ENCODE measurements around the gene MRPS18A. TPM values are rescaled to one million over a fixed set of nuclear protein-coding genes. Genes with fewer than 3 reads are reported as not detected.

Gene MRPS18A
- polyA plus RNA-seq, 1 donor from 2014 or later: 84.4 TPM

DNA sequence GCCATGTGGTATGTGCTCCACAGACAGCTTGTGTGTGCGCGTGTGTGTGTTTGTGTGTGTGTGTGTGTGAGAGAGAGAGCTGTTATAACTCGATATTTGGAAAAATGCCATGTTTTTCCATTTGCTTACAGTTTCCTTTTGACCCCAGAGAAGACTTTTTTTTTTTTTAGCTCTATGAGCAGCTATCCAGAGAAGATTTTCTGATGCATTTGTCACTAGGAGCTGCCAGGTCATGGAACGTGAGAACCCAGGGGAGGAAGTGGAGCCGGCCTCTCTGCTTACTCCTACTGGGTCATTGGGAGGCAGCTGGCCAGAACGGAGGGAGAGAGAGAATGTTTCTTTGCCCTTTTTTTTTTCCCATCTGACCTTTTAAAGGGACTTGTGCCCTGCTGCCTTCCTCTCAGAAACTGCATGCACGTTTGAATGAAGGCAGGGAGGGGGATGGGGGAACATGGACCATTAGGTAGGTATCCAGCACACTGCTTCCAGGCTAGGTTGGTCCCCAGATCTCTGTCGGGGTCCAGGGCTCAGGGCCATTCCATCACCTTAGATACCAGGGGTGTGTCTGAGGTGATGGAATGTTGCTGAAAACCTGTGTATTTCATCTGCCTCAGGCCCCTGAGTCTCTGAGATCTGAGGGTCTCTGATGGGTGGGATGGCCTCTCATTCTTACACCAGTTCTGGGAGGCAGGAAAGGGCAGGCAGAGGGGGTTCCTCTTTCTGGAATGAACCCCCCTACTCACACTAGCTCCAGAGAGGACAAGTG, 11.2 kb upstream of the MRPS18A start:
- no peaks in the 10 kb centered on the region for H3K36me3 Mint-ChIP-seq
- no peaks in the 10 kb centered on the region for H3K9me3 Mint-ChIP-seq
- H3K27ac Mint-ChIP-seq: peak overlapping the region in 1 of 3 donors; percentile 57
- peaks cover 8% of the 10 kb centered on the region for H3K27me3 Mint-ChIP-seq
- peaks cover 3 to 5% (median 3%) of the 10 kb centered on the region in 3 donors for H3K4me1 Mint-ChIP-seq
- H3K4me3 Mint-ChIP-seq: no peak overlapping the region

DNA sequence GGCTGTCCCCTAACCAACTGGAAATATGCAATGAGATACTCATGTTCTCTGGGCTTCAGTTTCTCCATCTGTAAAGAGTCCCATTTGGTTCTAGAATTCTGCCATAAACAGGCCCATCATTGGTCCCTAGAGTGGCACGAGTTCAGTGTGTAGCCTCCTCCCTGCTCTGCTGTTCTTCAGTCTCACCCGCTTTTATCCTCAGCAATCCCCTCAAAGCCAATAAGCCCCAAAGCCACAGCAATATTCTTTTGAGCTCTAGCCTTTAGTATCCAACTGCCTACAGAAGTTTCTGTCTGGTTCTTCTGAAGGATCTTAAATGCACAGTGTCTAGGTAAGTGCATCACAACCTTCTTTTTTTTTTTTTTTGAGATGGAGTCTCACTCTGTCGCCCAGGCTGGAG, 9.8 kb upstream of the MRPS18A start:
- Mint-ChIP-seq H3K4me1 (no peaks in the 10 kb centered on the region), H3K27me3 (peaks cover 6% of the 10 kb centered on the region), H3K36me3 (no peaks in the 10 kb centered on the region), H3K9me3 (no peaks in the 10 kb centered on the region), H3K4me3 (no peak overlapping the region), H3K27ac (no peak overlapping the region)

DNA sequence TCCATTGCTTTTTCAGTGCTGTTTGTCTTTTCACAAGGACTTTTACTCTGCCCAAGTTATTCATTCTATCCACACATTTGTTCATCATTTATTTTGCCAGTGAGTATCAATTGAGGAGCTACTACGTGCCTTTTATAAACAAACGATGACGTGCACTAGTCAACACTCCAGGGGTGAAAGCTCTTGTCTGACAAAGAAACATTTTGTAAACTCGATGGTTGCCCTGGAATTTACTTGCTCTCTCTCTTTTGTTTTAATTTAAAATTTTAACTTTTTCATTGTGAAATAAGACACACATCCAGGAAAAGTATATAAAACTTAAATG, 8.3 kb upstream of the MRPS18A start:
- Mint-ChIP-seq H3K27ac (no peak overlapping the region), H3K36me3 (no peaks in the 10 kb centered on the region), H3K4me1 (no peaks in the 10 kb centered on the region), H3K9me3 (no peaks in the 10 kb centered on the region), H3K27me3 (peaks cover 6% of the 10 kb centered on the region), H3K4me3 (no peak overlapping the region)

DNA sequence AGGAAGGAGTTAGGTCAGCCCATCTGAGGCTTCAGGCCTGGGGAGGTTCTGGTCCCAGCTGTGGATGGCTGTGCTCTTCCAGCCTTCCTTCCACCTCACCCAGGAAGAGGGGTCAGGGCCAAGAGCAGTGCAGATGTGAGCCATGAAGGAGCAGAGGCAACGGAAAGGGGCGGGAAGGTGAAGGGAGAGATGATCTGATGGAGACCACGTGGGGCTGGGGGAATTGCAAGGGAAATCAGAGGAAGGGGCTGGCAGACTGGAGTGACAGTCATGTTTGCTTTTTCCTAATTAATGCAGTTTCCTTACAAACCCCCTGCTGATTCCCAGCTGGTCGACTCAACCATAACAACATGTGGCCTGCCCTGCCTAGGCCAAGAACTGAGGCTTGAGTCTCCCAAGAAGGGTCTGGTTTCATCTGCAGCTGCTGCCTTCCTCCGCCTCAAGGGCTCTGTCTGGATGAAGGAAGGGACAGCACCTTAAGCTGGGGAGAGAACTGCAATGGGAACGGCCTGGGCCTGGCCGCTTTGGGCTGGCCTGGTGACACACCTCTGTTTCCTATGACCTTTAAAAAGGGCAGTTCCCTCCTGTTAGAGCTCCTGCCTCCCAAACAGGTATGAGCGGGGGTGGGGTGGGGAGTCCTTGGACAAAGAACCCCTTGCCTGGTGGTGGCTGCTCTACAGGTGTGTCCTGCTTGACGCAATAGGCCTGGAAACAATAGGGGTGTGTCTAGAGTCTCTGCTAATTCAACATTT, 7.8 kb upstream of the MRPS18A start:
- Mint-ChIP-seq H3K4me3 (no peak overlapping the region), H3K4me1 (no peaks in the 10 kb centered on the region), H3K27me3 (peaks cover 6% of the 10 kb centered on the region), H3K27ac (no peak overlapping the region), H3K9me3 (no peaks in the 10 kb centered on the region), H3K36me3 (no peaks in the 10 kb centered on the region)

DNA sequence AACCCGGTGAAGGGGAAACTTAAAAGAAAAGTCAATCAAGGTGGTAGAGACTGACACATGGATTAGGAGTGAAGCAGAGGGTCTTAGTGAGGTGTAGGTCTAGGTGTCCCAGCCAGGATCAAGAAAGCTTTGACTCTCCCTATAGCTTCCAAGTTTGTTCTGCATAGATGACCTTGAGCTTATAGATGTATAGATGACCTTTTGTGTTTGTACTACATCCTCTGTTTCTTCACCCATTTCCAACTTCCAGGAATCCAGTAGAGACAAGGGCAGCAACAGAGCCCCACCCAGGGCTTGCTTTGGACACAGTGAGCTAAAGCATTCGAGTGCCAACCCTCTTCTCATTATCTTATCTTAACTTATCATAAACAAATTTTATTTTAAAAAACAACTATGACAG, 1.8 kb upstream of the MRPS18A start:
- Mint-ChIP-seq H3K4me3 (peak overlapping the region in 2 of 4 donors; percentile 32 to 96), H3K4me1 (peaks cover 26 to 28% (median 28%) of the 10 kb centered on the region in 3 donors), H3K27ac (no peak overlapping the region), H3K27me3 (no peaks in the 10 kb centered on the region), H3K9me3 (no peaks in the 10 kb centered on the region), H3K36me3 (peaks cover 1% of the 10 kb centered on the region)

DNA sequence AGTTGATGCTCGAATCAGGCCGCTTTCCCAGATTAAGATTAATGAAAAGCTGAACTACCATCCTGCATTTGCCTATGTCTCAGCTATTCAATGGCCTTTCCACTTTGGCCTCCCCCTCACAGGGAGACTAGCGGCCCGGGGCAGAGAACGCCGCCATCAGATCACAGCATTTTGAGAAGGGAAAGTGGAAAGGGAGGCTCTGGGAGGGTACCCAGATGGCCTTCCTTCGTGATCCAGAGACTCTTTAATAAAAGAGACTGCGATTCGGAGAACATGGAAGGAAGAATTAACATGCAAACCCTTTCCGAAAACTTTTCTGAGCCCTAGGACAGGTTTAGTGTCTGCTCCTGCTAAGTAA, 533 bp downstream of the MRPS18A start:
- peaks cover 1% of the 10 kb centered on the region for H3K36me3 Mint-ChIP-seq
- no peaks in the 10 kb centered on the region for H3K27me3 Mint-ChIP-seq
- peak overlapping the region; percentile 95 to 99 (median 98) for H3K4me3 Mint-ChIP-seq
- peaks cover 38 to 49% (median 41%) of the 10 kb centered on the region in 3 donors for H3K4me1 Mint-ChIP-seq
- peak overlapping the region; percentile 87 to 96 (median 96) for H3K27ac Mint-ChIP-seq
- no peaks in the 10 kb centered on the region for H3K9me3 Mint-ChIP-seq

DNA sequence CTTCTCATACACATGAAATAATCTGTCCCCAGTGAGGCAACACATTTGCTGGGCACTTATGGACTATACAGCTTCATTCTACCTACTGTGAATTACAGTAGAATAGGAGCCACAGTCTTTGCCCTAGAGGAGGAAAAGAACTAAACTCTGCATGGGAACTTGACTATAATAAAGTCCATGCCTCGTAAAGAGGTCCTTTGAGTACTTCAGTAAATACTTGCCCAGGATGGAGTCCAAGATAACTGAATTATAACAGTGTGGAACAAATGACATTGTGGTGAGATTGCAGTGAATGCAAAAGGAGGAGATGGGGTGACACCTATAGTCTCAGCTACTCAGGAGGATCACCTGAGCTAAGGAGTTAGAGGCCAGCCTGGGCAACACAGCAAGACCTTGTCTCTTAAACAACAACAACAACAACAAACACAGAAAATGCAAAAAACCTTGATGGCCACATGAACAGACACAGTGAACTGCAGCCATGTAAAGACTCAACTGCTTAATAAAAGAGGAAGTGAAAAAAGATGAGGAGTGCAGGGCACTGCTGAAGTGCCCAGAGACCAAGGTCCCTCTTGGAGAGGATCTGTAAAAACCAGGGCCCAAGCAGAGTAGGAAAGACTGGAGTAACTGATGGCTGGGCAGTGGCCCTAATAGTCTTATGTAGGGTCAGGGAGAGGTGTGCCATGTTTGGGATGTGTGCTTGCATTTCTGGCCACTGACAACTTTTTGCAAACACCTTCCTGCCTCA, 3.7 kb downstream of the MRPS18A start:
- H3K4me1 Mint-ChIP-seq: peaks cover 33 to 52% (median 48%) of the 10 kb centered on the region in 3 donors
- peak overlapping the region in 3 of 4 donors; percentile 47 to 82 (median 76) for H3K4me3 Mint-ChIP-seq
- no peaks in the 10 kb centered on the region for H3K9me3 Mint-ChIP-seq
- H3K27ac Mint-ChIP-seq: peak overlapping the region in 2 of 3 donors; percentile 3 to 39
- peaks cover 3% of the 10 kb centered on the region for H3K36me3 Mint-ChIP-seq
- H3K27me3 Mint-ChIP-seq: no peaks in the 10 kb centered on the region

DNA sequence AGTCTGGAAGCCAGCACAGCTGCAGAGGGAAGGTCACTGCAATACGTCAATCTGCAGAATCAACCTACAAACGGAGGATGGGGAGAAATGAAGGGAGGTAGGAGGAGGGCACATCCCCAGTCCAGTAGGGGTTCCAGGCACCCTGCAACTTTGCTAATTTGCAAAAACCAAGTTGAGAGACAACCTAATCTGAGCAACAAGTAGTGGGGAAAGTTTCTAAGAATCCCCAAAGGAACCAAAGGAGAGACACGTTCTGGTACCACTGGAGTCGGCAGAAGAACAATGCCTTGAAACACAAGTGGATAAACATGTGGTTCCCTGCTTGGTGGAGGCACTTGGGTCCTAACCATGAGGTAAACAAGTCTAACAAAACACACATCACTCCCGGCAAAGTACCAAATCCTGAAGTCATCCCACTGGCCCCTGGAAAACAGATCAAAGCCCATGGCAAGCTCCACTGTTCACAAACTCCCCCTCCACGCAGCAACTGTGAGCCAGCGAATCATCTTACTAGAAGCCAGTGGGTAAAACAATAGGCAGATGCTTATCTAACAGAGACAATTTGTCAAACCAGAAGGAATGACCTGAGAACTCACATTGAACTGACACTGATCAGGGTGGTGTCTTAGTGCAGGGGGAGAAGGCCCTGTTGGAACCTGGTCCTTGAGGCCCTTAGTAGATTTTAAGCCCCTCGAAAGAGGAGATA, 4.7 kb downstream of the MRPS18A start:
- Mint-ChIP-seq H3K9me3 (no peaks in the 10 kb centered on the region), H3K27me3 (no peaks in the 10 kb centered on the region), H3K4me3 (peak overlapping the region in 1 of 4 donors; percentile 23), H3K27ac (peak overlapping the region in 1 of 3 donors; percentile 50), H3K4me1 (peaks cover 29 to 45% (median 42%) of the 10 kb centered on the region in 3 donors), H3K36me3 (peaks cover 3% of the 10 kb centered on the region)

DNA sequence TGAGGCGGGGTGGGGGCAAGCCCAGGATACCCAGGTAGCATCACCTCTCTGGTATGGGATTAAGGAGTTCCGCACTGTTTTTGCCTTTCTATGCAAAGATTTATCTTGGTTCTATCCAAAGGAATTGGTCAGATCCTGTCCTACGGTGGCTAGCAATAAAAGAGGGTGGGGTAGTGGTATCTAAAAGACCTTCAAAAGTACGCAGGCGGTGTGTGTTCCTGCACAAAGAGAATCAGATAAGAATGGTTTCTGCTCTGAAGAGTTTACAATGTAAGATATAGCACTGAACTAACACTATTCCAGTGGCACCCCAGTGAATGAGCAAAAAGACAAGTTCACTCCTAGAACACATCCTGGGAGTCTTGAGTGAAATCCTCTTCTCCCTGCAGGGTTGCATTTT, 6.3 kb downstream of the MRPS18A start:
- Mint-ChIP-seq H3K4me3 (peak overlapping the region in 1 of 4 donors; percentile 28), H3K27ac (no peak overlapping the region), H3K27me3 (no peaks in the 10 kb centered on the region), H3K9me3 (no peaks in the 10 kb centered on the region), H3K4me1 (peaks cover 22 to 36% (median 34%) of the 10 kb centered on the region in 3 donors), H3K36me3 (peaks cover 3% of the 10 kb centered on the region)

DNA sequence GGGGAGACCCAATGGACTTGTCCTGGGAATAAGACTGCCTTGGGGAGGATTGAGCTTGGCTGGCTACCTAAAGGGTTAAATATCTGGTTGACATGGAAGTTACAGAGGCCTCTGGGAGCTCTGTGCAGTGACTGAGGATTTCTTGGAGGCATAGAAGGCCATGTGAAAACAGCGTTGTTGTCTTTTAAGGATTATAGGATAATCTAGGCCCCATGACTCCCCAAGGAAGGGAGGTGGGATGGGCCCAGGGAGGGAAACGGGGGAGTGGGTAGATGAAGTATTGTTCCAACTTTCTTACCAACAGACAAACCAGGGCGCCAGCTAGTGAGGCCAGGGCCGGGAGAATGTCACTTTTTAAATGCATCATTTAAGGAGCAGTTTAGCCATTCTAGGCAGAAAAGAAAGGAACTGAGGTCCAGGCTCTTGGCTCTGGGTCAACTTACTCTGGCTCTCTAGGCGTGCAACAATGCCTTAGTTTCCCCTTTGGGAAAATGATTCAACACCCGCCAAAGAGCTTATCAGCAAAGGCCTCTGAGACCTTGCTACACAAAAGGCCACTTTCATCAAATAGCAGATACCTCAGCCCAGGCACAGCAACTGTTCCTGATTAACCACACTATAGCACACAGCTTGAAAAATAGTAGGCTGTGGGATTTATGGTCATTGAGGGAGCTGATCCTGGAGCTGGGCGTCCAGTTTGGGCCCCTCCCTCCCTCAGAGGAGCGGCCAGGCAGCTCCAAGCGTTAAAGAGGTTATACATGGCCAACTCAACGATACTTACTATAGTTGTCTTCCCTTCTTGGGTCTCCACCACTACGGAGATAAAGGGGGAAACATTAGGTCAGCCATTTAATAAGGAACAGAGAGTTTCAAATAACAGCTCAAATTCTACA, 7.0 kb downstream of the MRPS18A start:
- H3K27ac Mint-ChIP-seq: no peak overlapping the region
- H3K4me1 Mint-ChIP-seq: peaks cover 17 to 30% (median 30%) of the 10 kb centered on the region in 3 donors
- no peaks in the 10 kb centered on the region for H3K27me3 Mint-ChIP-seq
- peaks cover 3% of the 10 kb centered on the region for H3K36me3 Mint-ChIP-seq
- no peak overlapping the region for H3K4me3 Mint-ChIP-seq
- H3K9me3 Mint-ChIP-seq: no peaks in the 10 kb centered on the region

DNA sequence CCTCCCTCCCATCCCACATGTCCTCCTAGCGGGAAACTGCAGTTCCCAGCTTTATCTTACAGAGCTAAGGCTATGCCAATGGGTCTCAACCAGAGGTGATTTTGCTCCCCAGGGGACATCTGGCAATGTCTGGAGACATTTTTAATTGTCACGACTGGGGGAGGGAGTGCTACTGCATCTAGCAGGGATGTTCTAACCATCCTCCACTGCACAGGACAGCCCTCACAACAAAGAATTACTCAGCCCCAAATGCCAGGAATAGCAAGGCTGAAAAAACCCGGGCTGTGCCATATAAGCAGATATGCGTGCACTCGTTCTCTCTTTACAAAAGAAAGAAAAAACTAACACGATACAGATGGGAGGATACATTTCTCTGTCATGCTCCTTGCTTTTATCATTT, 8.5 kb downstream of the MRPS18A start:
- no peaks in the 10 kb centered on the region for H3K27me3 Mint-ChIP-seq
- peaks cover 1% of the 10 kb centered on the region for H3K36me3 Mint-ChIP-seq
- no peaks in the 10 kb centered on the region for H3K9me3 Mint-ChIP-seq
- H3K4me3 Mint-ChIP-seq: no peak overlapping the region
- H3K27ac Mint-ChIP-seq: peak overlapping the region in 1 of 3 donors; percentile 94
- H3K4me1 Mint-ChIP-seq: peaks cover 9 to 20% (median 18%) of the 10 kb centered on the region in 3 donors

DNA sequence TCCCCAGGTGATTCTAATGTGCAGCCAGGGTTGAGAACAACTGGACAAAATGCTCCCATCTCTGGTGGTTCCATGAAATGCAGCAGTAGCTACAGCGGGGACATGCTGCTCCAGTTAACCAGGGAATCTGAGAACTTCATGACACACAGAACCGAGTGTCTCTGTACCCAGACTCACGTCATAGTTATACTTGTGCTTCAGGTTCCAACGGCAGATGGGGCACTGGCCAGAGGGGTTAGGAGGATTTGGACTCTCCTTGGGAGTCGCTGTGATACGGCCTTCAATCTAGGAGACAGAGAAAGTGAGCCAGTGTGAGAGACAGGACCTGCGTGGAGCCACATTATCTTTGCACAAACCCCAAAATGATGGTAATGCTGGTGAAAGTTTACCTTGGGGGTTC, 9.2 kb downstream of the MRPS18A start:
- Mint-ChIP-seq H3K27me3 (no peaks in the 10 kb centered on the region), H3K36me3 (peaks cover 1% of the 10 kb centered on the region), H3K9me3 (no peaks in the 10 kb centered on the region), H3K4me1 (peaks cover 5 to 14% (median 13%) of the 10 kb centered on the region in 3 donors), H3K4me3 (no peak overlapping the region), H3K27ac (peak overlapping the region in 2 of 3 donors; percentile 31 to 73)

DNA sequence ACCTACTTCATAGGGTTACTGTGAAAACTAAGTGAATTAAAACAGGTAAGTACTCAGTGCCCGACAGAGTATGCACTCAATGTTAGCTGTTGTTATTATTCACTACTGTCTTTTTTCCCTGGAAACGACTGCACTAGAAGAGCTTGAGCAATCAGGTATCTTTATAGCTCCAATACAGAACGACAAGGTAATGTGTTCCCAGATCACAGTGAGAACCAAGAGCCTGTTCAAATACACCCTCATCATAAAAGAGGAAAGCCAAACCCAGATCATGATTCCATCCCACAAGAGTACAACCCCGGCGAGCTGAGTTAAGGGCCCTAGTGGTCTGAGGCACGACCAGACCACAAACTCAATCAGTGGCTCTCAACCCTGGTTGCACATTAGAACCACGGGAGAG, 9.8 kb downstream of the MRPS18A start:
- H3K4me3 Mint-ChIP-seq: no peak overlapping the region
- H3K36me3 Mint-ChIP-seq: peaks cover 3% of the 10 kb centered on the region
- no peak overlapping the region for H3K27ac Mint-ChIP-seq
- no peaks in the 10 kb centered on the region for H3K27me3 Mint-ChIP-seq
- no peaks in the 10 kb centered on the region for H3K9me3 Mint-ChIP-seq
- peaks cover 5 to 11% (median 8%) of the 10 kb centered on the region in 3 donors for H3K4me1 Mint-ChIP-seq
